KMS-11 (cell line): ENCODE results near the gene NANOS3.

ENCODE experiments used
- H2AFZ ChIP-seq: fragments of 200-600 bp; sonication (generic); 2 replicates; pipeline ENCODE4 v1.6.1; 2016; ENCODE audit warnings: antibody characterized with exemption, mixed run types, low read depth
- H3K27ac ChIP-seq: fragments of 200-600 bp; sonication (generic); 2 replicates; pipeline ENCODE4 v1.6.1; 2016; ENCODE audit warnings: mild to moderate bottlenecking, mixed run types
- H3K27me3 ChIP-seq: fragments of 200-600 bp; sonication (generic); 2 replicates; pipeline ENCODE4 v1.6.1; 2017; ENCODE audit warnings: mild to moderate bottlenecking, low read depth, mixed run types, moderate library complexity; ENCODE audit not compliant: insufficient read depth
- H3K36me3 ChIP-seq: fragments of 200-600 bp; sonication (generic); 2 replicates; pipeline ENCODE4 v1.6.1; 2017; ENCODE audit warnings: mild to moderate bottlenecking, mixed run types; ENCODE audit not compliant: insufficient read depth
- H3K4me1 ChIP-seq: fragments of 200-600 bp; sonication (generic); 2 replicates; pipeline ENCODE4 v1.6.1; 2016; ENCODE audit warnings: mild to moderate bottlenecking, low read depth, mixed run types; ENCODE audit not compliant: poor library complexity, severe bottlenecking
- H3K4me2 ChIP-seq: fragments of 200-600 bp; sonication (generic); 2 replicates; pipeline ENCODE4 v1.7.0; 2016; ENCODE audit warnings: mild to moderate bottlenecking, mixed run types
- H3K4me3 ChIP-seq: fragments of 200-600 bp; sonication (generic); IDR thresholded peaks from 2 replicates; pipeline ENCODE4 v1.6.1; 2017; ENCODE audit warnings: low read depth, low read length, mixed read lengths; ENCODE audit not compliant: insufficient read depth
- H3K79me2 ChIP-seq: fragments of 200-600 bp; sonication (generic); 2 replicates; pipeline ENCODE4 v1.6.1; 2016; ENCODE audit warnings: low read depth, mixed run types; ENCODE audit not compliant: insufficient read depth
- H3K9ac ChIP-seq: fragments of 200-600 bp; sonication (generic); 2 replicates; pipeline ENCODE4 v1.6.1; 2016; ENCODE audit warnings: mild to moderate bottlenecking, mixed run types
- H4K20me1 ChIP-seq: fragments of 200-600 bp; sonication (generic); 2 replicates; pipeline ENCODE4 v1.6.1; 2016; ENCODE audit warnings: mild to moderate bottlenecking, mixed run types; ENCODE audit not compliant: insufficient read depth
- CTCF ChIP-seq: fragments of 200-600 bp; sonication (generic); conservative IDR thresholded peaks from 2 replicates; pipeline ENCODE4 v1.6.1; 2017; ENCODE audit warnings: low read depth, mild to moderate bottlenecking, antibody characterized with exemption, low read length, moderate library complexity, mixed read lengths

NANOS3 gene

GRCh38 chr19:13840305-13841085 is 36.4 kb upstream of the NANOS3 start:
- H3K9ac ChIP-seq: peak overlapping the region; percentile 77

GRCh38 chr19:13841086-13841961 is 35.6 kb upstream of the NANOS3 start:
- no peaks in the 10 kb centered on the region for H4K20me1 ChIP-seq
- H3K27ac ChIP-seq: peak overlapping the region; percentile 68
- H3K9ac ChIP-seq: peak overlapping the region; percentile 77
- no peak for TF ChIP-seq CTCF
- peaks cover 43% of the 10 kb centered on the region for H3K4me1 ChIP-seq
- H3K4me2 ChIP-seq: peak overlapping the region; percentile 63
- no peaks in the 10 kb centered on the region for H3K27me3 ChIP-seq
- H3K36me3 ChIP-seq: no peaks in the 10 kb centered on the region
- no peak overlapping the region for H3K4me3 ChIP-seq
- no peak overlapping the region for H2AFZ ChIP-seq
- H3K79me2 ChIP-seq: peaks cover 34% of the 10 kb centered on the region

More at GRCh38 chr19:13840305-13841085, 36.4 kb upstream of the NANOS3 start:
- Histone ChIP-seq H3K4me1 (peaks cover 35% of the 10 kb centered on the region), H3K4me2 (peak overlapping the region; percentile 63; the same call in 1 of the 2 replicates), H3K27me3 (no peaks in the 10 kb centered on the region), H3K36me3 (no peaks in the 10 kb centered on the region), H3K79me2 (peaks cover 34% of the 10 kb centered on the region), H2AFZ (no peak overlapping the region), H3K27ac (peak overlapping the region; percentile 68), H4K20me1 (no peaks in the 10 kb centered on the region), H3K4me3 (no peak overlapping the region)
- no peak for TF ChIP-seq CTCF

GRCh38 chr19:13841962-13842290 is 35.0 kb upstream of the NANOS3 start:
- Histone ChIP-seq H3K4me2 (peak overlapping the region; percentile 63), H3K79me2 (peaks cover 34% of the 10 kb centered on the region), H2AFZ (no peak overlapping the region), H3K4me3 (no peak overlapping the region), H3K9ac (peak overlapping the region; percentile 77), H3K27me3 (no peaks in the 10 kb centered on the region), H3K27ac (peak overlapping the region; percentile 68), H4K20me1 (no peaks in the 10 kb centered on the region), H3K4me1 (peaks cover 49% of the 10 kb centered on the region), H3K36me3 (no peaks in the 10 kb centered on the region)
- no peak for TF ChIP-seq CTCF

GRCh38 chr19:13842291-13843103 is 34.4 kb upstream of the NANOS3 start:
- H3K36me3 ChIP-seq: no peaks in the 10 kb centered on the region
- H3K27ac ChIP-seq: peak overlapping the region; percentile 68
- no peaks in the 10 kb centered on the region for H3K27me3 ChIP-seq
- TF ChIP-seq CTCF: no peak
- peak overlapping the region; percentile 77 for H3K9ac ChIP-seq
- H3K79me2 ChIP-seq: peaks cover 34% of the 10 kb centered on the region
- peak overlapping the region; percentile 63 for H2AFZ ChIP-seq
- H4K20me1 ChIP-seq: no peaks in the 10 kb centered on the region
- H3K4me1 ChIP-seq: peaks cover 50% of the 10 kb centered on the region
- H3K4me3 ChIP-seq: no peak overlapping the region
- H3K4me2 ChIP-seq: peak overlapping the region; percentile 95
